ENCODE data around the gene STH.
A peak's percentile ranks its signal among the peaks of the same experiment; 100 is the strongest.

- TF ChIP-seq CREB1 (CRISPR knock-in tag; IDR thresholded peaks at IDR 0.05; ENCODE audit: low read depth) (no peak), CTCF (conservative IDR thresholded peaks at IDR 0.05; ENCODE audit: low read depth in 2 of 2) (peak; percentile 89 to 93), ZNF114 (CRISPR knock-in tag; IDR thresholded peaks at IDR 0.05) (no peak), REST (IDR thresholded peaks at IDR 0.05; ENCODE audit: unreplicated experiment) (no peak), POLR2AphosphoS5 (IDR thresholded peaks at IDR 0.05; ENCODE audit: low read depth) (no peak), JUNB (IDR thresholded peaks at IDR 0.05; ENCODE audit: unreplicated experiment) (no peak)
Measured at GRCh38 chr17:46002311-46002972, 3.4 kb downstream of the STH start.

Data from GM23338 (cell line).